Epithelial cell of esophagus (primary cell): ENCODE measurements around the gene BOD1L1.
A peak's percentile ranks its signal among the peaks of the same experiment; 100 is the strongest.

Experiments used
- DNase-seq: peaks from one replicate; pipeline ENCODE4 v3.0.0; 2010; ENCODE audit warnings: low read depth
- H3K4me3 ChIP-seq: 2 replicates; pipeline ENCODE4 v1.5.1; 2011; ENCODE audit warnings: mild to moderate bottlenecking, low read length, control low read depth
- CTCF ChIP-seq: IDR thresholded peaks from 2 replicates; pipeline ENCODE4 v1.5.1; 2011; ENCODE audit warnings: low read depth, mild to moderate bottlenecking, low read length, control low read depth, inconsistent platforms; ENCODE audit not compliant: insufficient read depth; ENCODE audit errors: missing control alignments

Gene BOD1L1

GRCh38 chr4:13641084-13641483 lies 13.6 kb upstream of the BOD1L1 start:
- DNase-seq: no peak
- no peak for TF ChIP-seq CTCF
- no peak overlapping the region for H3K4me3 ChIP-seq

DNA sequence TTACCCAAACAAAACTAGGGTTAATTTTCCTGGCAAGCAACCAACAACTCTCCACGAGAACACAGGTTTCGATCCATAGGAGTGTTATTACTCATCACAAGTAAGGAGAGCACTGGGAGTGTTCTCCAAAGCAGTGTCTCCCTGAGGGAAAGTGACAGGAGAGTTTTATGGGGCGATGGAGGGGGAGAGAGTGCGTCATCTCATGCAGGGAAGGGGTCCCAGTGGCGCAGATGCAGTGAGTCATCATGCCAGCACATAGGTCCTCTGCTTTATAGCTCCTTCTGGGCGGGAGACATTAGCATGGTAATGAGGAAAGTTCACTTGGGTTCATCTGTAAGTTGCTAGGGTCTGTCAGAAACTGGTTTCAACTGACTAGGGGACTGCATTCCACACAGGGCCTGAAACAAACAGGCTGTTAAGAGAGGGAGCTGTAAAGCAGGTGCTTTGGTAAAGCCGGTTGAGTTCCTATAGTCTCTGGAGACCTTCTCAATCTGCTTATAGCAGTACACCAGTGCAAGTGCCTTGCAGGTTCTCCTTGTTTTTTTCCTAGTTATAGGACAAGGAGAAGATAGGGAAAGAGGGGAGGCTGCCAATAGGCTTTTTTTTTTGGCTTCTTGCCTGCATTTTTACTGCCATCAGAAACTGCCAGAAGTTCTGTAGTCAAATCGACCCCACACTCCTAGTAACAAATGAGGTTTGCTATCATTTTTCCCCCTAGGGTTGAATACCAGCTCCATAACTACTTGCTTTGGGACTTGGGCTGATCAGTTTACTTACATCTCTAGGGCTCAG lies 12.8 kb upstream of the BOD1L1 start:
- H3K4me3 ChIP-seq: no peak overlapping the region
- peak; percentile 76 for DNase-seq
- TF ChIP-seq CTCF: no peak

GRCh38 chr4:13635286-13635799 lies 7.8 kb upstream of the BOD1L1 start:
- H3K4me3 ChIP-seq: no peak overlapping the region
- no peak for TF ChIP-seq CTCF
- DNase-seq: no peak

DNA sequence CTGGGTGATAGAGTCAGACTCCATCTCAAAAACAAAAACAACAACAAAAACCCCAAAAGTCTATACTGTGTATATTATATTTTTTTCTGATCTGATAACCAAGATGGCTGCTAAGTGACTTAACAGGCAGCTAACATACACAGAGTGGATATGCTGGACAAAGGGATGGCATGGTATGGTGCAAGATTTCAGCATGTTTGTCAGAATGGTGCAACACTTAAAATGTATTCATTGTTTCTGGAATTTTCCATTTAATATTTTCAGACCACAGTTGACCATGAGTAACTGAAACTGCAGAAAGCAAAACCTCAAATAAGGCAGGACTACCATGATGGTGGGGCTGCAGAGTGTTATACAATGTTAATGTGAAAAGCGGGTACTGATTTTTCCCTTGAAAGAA lies 6.1 kb upstream of the BOD1L1 start:
- H3K4me3 ChIP-seq: no peak overlapping the region
- no peak for DNase-seq
- no peak for TF ChIP-seq CTCF

DNA sequence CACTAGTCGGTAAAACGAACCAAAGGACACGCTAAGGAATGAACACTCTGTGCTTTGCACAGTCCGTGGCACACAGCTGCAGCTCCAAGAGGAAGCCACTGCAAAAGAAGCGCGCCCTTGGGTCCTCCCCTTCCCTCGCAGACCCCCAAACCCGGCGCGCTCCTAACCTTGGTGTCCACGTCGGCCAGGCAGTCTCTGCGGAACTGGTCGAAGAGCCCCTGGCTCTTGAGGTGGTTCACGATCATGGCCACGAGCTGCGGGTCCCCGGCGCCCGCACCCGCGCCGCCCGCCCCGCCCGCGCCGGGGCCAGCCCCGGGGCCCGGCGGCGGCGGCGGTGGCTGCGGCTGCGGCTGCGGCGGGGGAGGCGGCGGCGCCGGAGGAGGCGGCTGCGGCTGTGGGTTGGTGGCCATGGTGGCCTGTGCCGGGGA lies 333 bp downstream of the BOD1L1 start:
- TF ChIP-seq CTCF: no peak
- H3K4me3 ChIP-seq: peak overlapping the region; percentile 87
- DNase-seq: no peak

GRCh38 chr4:13626492-13627177 lies 890 bp downstream of the BOD1L1 start:
- peak; percentile 50 for DNase-seq
- TF ChIP-seq CTCF: no peak
- H3K4me3 ChIP-seq: peak overlapping the region; percentile 87
